ENCODE results near the gene N4BP2L1.

The N4BP2L1 gene

DNA sequence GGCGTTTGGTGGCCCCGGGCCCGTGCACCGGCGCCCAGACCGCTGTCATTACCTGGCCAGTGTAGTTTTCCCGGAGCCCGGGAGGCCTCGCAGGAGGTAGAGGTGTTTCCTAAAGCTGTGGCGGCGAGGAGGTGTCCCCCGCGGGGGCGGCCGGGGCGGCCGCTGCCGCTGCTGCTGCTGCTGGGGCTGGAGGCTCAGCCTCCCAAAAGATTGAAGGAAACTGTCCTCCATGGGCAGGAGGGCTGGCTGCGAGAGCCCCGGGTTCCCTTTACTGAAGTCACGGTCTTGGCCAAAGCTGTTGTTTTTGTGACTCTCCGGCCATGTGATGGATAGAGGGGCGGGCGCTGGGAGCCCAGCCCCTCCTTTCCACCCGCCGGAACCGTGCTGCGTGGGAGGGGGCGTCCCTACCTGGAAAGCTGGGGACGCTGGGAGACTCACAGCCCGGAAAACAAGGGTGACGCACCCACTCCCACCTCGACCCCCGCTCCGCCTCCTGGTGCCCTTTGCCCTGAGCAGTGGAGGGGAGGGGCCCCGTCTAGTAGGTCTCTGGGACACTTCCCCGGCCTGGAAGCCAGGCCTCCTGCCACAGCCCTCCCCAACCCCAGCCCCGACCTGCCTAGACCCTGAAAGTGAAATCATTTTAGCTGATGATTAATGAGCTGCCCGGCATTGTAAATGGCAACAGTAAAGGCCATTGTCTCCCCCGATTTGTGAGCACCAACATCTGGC lies at the start of gene N4BP2L1:
Gene N4BP2L1, minus strand, starts transcription at position 279 of the 729 bp plus-strand sequence. Its CDS starts 48 bp downstream, at position 231.
- peak; percentile 20 for DNase-seq

DNA sequence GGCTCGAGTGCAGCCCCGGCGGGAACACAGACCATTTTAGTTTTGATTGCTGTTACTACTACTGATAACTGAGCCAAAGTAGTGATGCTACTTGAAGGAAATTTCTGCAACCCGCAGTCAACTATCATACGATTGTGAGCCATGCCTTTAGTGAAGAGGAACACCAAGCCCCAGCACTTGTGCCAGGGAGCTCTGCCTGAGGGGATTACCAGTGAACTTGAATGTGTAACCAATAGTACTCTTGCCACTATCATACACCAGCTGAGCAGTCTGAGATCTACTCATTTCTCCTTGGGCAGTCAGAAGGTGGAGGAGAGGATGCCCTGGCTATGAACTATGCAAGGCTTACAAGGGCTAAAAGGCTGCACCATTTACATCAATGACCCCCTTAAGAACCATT lies 49.0 kb upstream of the N4BP2L1 start:
- DNase-seq: no peak

DNA sequence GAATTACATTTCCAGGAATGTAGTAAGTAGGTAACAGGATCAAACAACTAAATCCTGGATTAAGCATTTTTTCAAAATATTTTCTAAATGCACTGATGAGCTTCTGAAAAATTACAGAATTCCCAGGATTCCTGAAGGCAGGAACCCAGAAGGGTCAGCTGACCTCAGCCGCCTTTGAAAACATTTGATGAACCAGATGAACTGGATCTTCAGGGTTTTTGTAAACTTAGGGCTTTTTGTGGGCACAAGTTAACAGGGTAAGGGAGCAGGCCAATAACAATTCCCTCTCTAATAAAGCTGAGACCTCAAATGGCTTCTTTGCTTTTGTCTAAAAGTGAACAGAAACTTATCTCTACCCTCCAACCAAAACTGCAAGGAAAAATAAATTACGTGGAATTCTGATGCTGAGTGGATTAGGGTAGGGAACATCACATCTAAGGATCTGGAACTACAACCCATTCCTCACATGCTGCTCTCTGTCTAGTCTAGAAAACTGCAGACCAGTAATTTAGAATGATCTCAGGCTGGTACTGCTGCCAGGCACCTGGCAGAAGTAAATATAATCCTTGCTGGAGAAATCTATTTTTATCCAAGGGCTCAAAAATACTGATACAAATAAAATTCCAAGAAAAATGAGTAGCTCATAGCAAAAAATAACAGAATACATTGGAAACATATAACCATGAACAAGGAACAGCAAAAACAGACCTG lies 48.2 kb upstream of the N4BP2L1 start:
- DNase-seq: no peak

DNA sequence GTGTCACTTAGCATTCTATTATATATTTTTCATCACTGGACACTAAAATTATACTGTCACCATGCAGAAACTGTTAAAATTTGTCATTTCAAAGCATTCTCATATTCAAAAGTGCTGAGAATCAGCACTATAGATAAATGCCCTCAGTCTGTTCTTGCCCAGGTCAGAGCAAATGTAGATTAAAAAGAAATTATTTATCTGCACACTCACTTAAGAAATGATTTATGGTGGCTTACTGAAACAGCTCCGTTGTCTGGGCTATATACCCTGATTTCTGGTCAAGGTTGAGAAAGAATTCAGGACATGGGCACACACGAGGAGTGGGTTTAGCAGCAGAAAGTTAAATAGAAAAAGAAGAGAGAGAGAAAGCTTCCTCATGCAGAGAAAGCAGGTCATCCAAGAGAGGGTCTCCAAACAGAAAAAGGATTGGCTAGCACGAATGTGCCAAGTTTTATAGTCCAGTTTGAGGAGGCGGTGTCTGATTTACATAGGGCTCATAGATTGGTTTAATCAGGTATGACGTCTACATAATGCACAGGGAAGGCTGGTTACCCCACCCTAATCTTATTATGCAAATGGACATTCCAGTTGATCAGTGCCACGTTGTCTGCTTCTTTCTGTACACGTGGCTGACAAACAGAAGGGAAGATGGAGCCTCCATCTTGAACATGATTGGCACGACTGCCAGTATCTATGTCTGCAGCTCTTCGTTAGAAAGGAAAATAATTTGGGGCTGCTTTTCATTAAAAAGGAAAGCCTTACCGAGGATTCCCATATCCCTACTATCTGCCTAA lies 47.3 kb upstream of the N4BP2L1 start:
- DNase-seq: no peak

DNA sequence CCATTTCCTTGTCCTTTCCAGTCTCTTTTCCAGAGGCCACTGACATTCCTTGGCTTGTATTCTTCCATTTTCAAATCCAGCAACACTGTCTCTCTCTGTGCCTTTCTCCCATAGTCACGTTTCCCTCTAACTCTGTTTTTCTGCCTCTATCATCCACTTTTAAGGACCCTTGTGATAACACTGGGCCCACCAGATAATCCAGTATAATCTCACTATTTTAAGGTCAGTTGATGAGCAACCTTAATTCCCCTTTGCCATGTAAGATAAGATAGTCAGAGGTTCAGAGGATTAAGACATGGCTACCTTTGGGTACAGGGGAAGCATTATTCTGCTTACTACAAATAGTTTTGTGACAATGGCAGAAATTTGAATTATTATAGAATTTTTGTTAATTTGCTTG lies 45.7 kb upstream of the N4BP2L1 start:
- DNase-seq: no peak

DNA sequence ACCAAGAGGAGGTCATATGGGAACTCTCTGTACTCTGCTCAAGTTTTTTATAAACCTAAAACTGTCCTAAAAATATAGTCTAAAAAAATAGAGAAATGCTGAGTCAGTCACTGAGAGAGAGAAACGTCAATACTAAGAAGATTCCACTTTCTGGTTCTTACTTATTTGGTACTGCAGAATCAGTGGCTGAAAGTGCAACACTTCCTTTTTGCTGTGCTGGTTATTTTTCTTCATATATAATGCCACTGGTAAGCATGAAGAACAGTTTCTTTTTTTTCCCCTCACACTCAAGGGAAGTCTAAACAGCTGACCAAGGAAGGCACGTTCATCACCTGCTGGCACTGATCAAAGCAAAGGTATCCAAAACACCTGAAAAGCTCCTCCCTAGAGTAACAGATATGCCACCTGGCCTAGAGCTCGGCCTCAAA lies 44.3 kb upstream of the N4BP2L1 start:
- DNase-seq: no peak

DNA sequence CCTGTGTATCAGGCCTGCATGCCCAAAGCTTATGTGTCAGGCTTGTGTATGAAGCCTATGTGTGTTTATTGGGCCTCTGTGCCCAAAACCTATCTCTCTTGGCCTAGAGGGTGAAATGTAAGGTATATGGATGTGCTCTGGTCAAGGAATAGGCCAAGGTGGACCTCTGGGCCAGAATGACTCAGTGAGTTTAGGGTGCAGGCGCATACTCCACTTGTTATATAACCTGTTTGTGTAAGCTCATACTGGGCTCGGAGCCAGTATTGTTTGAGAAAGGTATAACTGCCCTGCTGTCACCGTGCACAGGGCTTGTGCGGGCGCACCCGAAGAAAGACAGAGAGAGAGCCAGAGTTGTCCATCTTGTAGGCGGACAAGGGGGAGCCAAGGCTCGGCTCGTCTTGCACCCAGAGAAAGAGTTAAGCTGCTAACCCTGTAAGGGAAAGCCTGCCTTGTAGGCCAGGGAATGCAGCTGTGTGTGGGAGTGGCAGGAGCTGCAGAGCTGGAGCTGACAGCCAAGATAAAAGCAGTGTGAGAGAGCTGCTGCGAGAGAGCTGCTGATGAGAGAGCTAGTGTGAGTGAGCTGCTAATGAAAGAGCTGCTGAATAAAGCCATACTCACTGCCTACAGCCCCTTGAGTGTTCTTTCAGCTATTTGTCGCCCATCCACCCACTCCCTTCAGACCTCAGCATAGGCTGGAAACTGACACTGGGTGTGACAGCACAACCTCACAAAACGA lies 43.4 kb upstream of the N4BP2L1 start:
- DNase-seq: no peak

DNA sequence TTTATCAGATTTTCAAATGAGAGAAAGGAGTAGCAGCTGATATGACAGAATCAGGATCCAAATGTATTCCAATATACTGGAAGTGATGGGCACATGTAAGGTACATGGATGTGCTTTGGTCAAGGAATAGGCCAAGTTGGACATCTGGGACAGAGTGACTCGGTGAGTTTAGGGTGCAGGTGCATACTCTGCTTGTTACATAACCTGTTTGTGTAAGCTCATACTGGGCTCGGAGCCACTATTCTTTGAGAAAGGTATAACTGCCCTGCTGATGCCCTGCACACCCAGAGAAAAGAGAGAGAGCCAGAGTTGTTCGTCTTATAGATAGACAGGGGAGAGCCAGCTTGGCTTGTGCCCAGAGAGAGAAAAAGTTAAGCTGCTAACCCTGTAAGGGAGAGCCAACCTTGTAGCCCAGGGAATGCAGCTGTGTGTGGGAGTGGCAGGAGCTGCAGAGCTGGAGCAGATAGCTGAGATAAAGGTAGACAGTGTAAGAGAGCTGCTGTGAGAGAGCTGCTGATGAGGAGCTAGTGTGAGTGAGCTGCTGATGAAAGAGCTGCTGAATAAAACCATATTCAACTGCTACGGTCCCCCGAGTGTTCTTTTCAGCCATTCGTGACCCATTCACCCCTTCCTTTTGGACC lies 40.7 kb upstream of the N4BP2L1 start:
- no peak for DNase-seq

DNA sequence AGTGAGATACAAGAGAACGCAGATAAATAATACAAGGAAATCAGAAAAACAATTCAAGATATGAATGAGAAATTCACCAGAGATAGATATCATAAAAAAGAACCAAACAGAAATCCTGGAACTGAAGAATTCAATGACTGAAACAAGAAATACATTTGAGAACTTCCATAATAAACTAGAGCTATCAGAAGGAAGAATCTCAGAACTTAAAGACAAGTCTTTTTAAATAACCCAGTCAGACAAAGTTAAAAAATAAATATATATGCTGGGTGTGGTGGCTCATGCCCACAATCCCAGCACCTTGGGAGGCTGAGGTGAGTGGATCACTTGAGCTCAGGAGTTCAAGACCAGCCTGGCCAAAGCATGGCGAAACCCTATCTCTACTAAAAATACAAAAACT lies 28.7 kb upstream of the N4BP2L1 start:
- DNase-seq: no peak

DNA sequence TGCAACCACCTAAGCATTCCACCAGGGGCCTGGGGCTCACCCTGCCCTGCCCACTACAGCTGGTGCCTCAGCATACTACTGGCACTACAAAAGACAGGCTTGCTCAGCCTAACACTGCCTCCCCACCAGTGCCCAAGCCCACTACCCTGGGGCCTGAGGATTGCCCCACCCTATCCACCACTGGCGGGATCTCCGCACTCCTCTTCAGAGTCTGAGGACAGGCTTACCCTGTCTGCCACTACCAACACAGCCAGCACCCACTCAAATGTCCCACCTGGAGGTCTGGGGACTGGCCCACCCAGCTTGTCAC lies 27.6 kb upstream of the N4BP2L1 start:
- no peak for DNase-seq

DNA sequence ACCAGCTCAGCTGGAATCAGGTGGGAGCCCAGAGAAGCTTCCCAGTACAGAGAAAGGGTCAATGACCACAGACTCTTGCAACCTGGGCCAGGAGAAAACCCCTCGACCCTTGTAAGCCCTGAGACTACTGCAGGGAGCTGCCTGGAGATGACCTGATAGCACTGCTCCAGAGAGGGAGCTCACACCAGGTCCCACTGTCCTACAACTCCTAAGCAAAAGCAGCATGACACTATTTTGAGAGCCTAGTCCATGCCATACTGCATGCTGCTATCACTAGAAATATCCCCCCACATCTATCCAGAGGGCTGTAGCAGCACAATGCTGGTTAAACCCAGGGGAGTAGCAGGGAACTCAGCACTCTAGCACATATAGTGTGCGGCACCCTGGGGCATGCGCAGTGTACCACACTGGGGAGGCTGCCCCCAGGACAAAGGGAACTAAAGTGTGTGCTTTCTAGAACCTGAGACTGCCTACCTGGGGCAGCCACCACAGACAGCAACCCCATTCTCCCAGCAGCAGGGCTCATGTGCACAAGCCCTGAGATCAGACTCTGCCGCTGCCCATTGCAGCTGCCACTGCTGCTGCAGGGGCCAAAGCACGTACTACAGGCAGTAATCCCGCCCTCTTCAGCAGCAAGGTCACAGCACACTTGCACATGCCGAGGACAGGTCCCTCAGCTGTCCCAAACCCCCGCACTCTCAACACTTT lies 27.1 kb upstream of the N4BP2L1 start:
- no peak for DNase-seq

DNA sequence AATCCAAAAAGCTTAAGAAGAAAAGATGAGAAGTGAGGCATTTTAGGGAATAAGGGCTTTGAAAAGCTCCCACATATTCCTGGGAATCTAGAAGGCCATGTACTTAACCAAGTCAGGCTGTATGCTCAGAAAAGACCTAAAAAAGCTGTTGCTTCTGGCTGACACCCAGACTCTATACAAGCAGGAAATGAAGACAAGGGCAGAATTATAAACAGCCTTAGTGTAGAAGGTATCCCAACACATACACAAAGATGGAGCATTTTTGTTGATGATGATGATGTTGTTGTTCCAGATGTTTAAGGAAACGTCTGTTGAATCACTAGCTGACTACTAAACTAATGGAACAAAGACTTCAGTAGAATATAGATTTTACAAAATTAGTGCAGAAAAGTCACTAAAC lies 26.1 kb upstream of the N4BP2L1 start:
- DNase-seq: no peak

DNA sequence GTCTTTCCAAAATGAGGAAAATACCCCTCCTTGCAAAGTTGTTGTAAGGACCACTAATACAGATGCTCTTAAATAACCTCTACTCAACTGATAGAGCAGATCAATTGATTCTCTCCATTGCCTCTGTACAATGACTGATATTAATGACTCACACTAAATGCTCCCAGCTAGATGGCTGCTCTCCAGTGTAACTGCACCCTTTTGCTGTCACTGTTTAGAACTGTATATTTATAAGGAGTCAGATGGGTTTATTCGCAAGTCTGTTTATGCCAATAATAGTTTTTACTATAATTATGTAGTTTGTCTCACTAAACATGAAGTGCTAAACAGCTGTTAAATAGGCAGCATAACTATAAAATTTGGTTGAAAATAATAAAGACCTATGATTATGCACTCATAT lies 21.0 kb upstream of the N4BP2L1 start:
- no peak for DNase-seq

DNA sequence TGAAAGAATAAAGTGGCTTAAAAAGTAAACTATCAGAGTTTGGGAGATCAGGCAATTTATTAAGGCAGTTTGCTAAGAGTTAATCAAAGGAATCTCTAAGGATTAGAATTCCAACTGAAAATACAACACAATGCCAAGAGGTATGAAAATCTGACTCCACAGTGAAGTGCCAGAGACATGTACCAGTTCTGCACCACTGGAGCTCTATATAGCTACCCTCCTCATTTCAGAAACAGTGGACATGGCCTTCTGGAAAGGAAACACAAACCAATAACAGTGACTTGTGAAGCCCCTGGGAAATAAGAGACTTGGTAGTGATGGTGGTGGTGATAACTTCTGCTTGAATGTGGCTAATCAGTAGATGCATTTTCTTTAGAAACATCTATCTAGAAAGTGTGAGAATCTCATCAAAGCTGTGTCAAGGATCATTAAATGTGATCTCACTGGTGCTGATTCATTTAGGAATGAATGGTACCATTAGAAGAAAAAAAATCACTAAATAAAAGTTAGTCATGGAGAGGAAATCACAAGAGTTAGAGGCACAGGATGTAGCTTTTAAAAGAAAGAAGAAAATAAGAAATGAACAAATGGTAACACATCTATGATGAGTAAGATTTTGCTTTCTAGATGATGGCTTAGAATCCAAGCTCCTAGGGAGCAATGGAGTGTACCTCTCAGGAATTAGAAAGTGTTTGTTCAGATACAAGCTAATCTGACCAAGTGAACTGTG lies 20.1 kb upstream of the N4BP2L1 start:
- DNase-seq: no peak

DNA sequence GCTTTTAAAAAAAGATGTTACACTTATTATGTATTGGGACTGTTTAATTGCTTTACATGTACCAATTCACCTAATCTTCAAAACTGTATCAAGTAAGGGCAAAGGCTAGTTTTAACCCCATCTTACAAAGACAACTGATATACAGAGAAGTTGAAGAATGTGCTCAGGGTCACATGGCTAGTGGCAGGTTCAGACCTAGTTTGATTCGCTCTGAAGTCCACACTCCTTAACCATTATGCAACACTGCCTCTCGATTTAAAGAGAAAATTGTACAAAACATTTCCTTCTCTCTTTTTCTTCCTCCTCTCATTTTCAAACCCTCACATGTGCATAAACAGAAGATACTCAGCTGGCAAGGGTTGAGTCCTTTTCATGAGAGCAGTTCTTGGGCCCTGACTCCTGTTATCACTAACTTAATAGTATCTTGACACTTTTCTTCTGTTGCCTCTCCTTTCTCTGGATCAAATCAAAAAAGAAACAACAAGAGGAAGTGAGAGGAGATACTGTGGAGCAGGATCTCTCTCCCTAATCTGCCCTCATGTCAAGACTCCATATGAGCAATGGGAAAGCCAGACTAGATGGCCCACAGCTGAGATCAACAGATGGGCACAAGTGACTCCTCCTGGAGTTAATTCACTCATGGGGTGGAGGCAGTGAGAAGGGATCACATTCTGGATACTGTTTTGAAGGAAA lies 19.0 kb upstream of the N4BP2L1 start:
- no peak for DNase-seq

DNA sequence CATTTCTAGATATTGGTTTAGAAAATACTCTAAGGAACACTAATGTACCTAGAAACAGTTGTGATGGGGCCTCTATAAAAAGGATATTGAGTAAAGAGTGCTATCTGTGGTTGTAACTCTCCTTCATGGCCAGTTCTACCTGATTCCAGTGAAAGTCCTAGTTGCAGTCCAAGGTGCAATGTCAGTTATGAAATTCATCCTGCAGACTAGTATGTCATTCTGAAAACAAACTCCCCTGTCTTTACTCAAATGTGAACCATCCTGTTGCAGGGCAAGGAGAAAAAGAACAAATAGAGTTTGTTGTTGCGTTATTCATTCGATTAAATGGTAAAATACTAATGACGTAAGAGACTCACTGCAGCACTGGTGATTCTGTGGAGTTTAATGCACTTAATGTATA lies 18.3 kb upstream of the N4BP2L1 start:
- DNase-seq: no peak

DNA sequence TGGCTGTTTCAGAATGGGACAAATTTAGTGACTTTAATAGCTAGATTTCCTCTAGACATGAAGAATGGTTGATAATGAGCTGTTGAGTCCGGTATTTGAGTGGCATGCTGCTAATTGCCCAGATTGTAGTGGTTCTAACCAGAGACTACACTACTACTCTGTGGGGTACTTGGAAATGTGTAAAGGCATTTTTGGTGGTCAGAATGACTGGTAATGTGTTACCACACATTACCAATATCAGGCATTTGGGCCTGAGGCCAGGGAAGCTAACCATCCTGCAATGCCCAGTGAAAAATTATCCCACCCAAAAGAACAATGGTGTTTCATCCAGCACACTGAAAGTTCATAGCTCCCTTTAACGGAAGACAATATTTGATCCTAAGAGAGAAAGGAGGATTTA lies 17.5 kb upstream of the N4BP2L1 start:
- no peak for DNase-seq

DNA sequence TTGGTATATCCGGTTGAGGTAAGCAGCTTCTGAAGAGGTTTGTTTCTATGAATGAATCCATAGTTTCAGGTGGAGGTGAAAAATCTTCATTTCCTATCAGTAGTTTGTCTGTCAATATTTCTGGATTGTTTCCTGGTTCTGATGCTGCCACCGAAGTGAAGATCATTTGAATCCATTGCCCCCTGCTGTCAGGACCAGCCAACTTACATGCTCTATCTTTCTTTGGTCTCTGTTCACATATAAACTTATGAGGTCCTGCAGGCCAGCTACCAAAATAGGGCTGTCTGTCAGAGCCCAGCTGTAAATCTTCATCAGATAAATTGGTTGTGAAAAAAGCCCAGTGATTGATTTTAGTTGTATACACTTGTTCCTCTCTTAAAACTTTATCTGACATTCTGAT lies 15.2 kb upstream of the N4BP2L1 start:
- no peak for DNase-seq

DNA sequence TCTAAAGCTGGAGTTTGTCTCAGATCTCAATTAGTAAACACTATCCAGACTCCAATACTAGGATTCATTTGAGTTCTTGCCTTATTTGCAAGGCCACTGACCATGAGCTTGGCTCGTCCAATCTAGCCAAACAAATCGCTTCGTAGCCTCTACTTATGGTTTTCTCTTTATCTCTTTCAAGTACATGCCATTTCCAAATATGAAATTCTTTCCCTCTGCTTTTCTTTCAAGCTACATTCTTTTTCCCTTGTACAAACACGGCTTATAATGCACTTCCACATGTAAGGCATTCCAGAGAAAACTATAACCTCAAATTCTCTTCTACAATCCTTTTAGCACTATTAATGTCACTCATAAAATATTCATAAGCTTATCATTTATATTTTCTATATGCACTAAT lies 10.9 kb upstream of the N4BP2L1 start:
- DNase-seq: no peak

DNA sequence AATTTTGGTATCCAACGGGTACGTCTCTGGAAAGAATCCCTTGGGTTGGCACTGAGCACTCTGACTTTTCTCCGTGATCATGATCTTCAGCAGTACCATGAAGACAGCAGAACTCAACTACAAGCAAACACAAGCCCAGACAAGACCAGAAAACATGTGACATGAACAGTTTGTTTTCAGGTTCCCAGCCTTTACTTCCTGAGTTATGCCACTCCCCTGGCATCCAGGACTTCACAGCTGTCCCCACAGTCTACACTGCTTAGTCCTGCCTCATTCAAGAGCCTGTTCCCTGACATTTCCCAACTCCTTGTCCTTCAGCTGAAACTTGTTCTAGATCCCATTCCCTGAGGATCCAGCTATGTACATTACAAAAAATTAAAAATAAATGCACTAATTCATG lies 4.9 kb upstream of the N4BP2L1 start:
- no peak for DNase-seq

DNA sequence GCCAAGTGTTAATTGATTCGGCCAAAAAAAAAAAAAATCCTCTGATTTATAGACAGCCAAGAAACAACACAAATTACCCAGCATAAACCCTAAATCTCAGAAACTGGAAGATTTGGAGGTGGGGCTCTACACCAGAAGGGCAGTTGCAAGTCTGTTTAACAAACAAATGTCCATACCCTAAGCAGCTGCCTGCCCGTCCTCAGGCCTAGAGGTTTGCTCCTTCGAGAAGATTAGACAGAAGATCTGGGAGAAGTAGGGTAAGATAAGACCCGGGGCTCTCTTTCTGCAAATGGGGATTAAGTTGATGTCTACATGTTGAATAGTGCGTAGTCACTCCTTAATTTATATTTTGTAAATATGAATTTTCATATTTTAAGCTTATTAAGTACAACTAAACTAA lies 3.4 kb upstream of the N4BP2L1 start:
- no peak for DNase-seq

Measured in NCI-H2227 treated with DMSO at 0.1 percent for 48 hours (cell line).